SK-N-SH (cell line): ENCODE data around the gene BANF1. TPM values are rescaled to one million over a fixed set of nuclear protein-coding genes. Genes with fewer than 3 reads are reported as not detected.

Source experiments
- CTCF ChIA-PET: fragments of 300-600, 350-600 bp; formaldehyde crosslinking; extraction: SDS; loops from one replicate; lab custom pipeline; 2021; lab: Yijun Ruan, JAX
- POLR2A ChIA-PET: fragments of 350-600 bp; sonication (Branson Sonifier 250); formaldehyde crosslinking; extraction: SDS; loops from one replicate; lab custom pipeline; 2020; ENCODE audit warnings: antibody characterized with exemption, inconsistent platforms; lab: Yijun Ruan, JAX
- DNase-seq: peaks from one replicate; pipeline ENCODE4 v3.0.0; 2012
- H2AFZ ChIP-seq: fragments of 200-600 bp; sonication (generic); 2 replicates; pipeline ENCODE4 v1.8.1; 2016; ENCODE audit warnings: antibody characterized with exemption, mild to moderate bottlenecking, low read depth
- H3F3A ChIP-seq: fragments of 200-600 bp; sonication (generic); replicated peaks from 2 replicates; pipeline ENCODE3; 2016; ENCODE audit warnings: antibody characterized with exemption, mild to moderate bottlenecking; ENCODE audit not compliant: insufficient read depth
- H3K27ac ChIP-seq, 2 experiments: fragments of 200-500 bp in 1 of 2; fragments of 200-600 bp in 1 of 2; sonication (Bioruptor generic) in 1 of 2; sonication (generic), shearing (Covaris generic) in 1 of 2; 2 replicates each; pipeline versions ENCODE4 v1.5.1 to v1.6.1; 2014 to 2016; ENCODE audit warnings: low read depth in 2 of 2, inconsistent platforms in 1 of 2, low read length in 1 of 2, mild to moderate bottlenecking in 1 of 2, mixed read lengths in 1 of 2
- H3K27me3 ChIP-seq: fragments of 200-600 bp; sonication (generic), shearing (Covaris generic); 2 replicates; pipeline ENCODE4 v1.6.1; 2016; ENCODE audit warnings: mixed run types; ENCODE audit not compliant: insufficient read depth
- H3K36me3 ChIP-seq, 2 experiments: fragments of 200-500 bp in 1 of 2; fragments of 200-600 bp in 1 of 2; sonication (Bioruptor generic) in 1 of 2; sonication (generic) in 1 of 2; replicated peaks in 1 of 2; 2 replicates each; pipeline versions ENCODE3 to v1.5.1; 2014 to 2016; ENCODE audit warnings: low read length in 1 of 2, mild to moderate bottlenecking in 1 of 2; ENCODE audit not compliant: insufficient read depth in 2 of 2, control insufficient read depth in 1 of 2
- H3K4me1 ChIP-seq, 2 experiments: fragments of 200-500 bp in 1 of 2; fragments of 200-600 bp in 1 of 2; sonication (Bioruptor generic) in 1 of 2; sonication (generic), shearing (Covaris generic) in 1 of 2; 2 replicates each; pipeline versions ENCODE4 v1.5.1 to v1.6.1; 2014 to 2016; ENCODE audit warnings: low read depth in 1 of 2, low read length in 1 of 2, mixed run types in 1 of 2; ENCODE audit not compliant: insufficient read depth in 2 of 2, control insufficient read depth in 1 of 2
- H3K4me2 ChIP-seq: fragments of 200-600 bp; sonication (generic), shearing (Covaris generic); 2 replicates; pipeline ENCODE4 v1.6.1; 2017; ENCODE audit warnings: mixed run types
- H3K4me3 ChIP-seq, 2 experiments: fragments of 200-500 bp in 1 of 2; fragments of 200-600 bp in 1 of 2; sonication (Bioruptor generic) in 1 of 2; sonication (generic), shearing (Covaris generic) in 1 of 2; 2 replicates each; pipeline versions ENCODE4 v1.5.1 to v1.8.1; 2014 to 2016; ENCODE audit warnings: low read depth in 2 of 2, inconsistent platforms in 1 of 2, low read length in 1 of 2, mild to moderate bottlenecking in 1 of 2, mixed read lengths in 1 of 2, moderate library complexity in 1 of 2
- H3K79me2 ChIP-seq: fragments of 200-600 bp; sonication (generic); 2 replicates; pipeline ENCODE4 v1.8.1; 2017; ENCODE audit warnings: mild to moderate bottlenecking; ENCODE audit not compliant: insufficient read depth
- H3K9ac ChIP-seq: fragments of 200-600 bp; sonication (generic); 2 replicates; pipeline ENCODE4 v1.6.1; 2017; ENCODE audit warnings: mixed run types
- H3K9me2 ChIP-seq: fragments of 200-600 bp; sonication (generic); 2 replicates; pipeline ENCODE4 v1.6.1; 2017; ENCODE audit warnings: mixed run types
- H3K9me3 ChIP-seq: fragments of 200-600 bp; sonication (generic); 2 replicates; pipeline ENCODE4 v1.6.1; 2017; ENCODE audit warnings: mixed run types, mild to moderate bottlenecking, moderate library complexity
- H4K20me1 ChIP-seq: fragments of 200-600 bp; sonication (generic); 2 replicates; pipeline ENCODE4 v1.6.1; 2017; ENCODE audit warnings: mild to moderate bottlenecking, mixed run types; ENCODE audit not compliant: insufficient read depth
- CHD2 ChIP-seq: fragments of 150-350 bp; IDR thresholded peaks from 2 replicates; pipeline ENCODE4 v1.6.1; 2018; ENCODE audit warnings: low read length; ENCODE audit not compliant: partially characterized antibody
- CTCF ChIP-seq: fragments of 200-600 bp; sonication (generic); IDR thresholded peaks from 2 replicates; pipeline ENCODE4 v1.6.1; 2017; ENCODE audit warnings: antibody characterized with exemption, mild to moderate bottlenecking, moderate library complexity
- ELF1 ChIP-seq: IDR thresholded peaks from 2 replicates; pipeline ENCODE4 v1.4.0; 2012
- EZH2phosphoT487 ChIP-seq: fragments of 200-600 bp; sonication (generic); IDR thresholded peaks from 2 replicates; pipeline ENCODE4 v1.6.1; 2017; ENCODE audit warnings: low read depth, mixed run types, mild to moderate bottlenecking, antibody characterized with exemption, moderate library complexity, borderline replicate concordance
- FOSL2 ChIP-seq: IDR thresholded peaks from 2 replicates; pipeline ENCODE4 v1.4.0; 2012; ENCODE audit warnings: low read depth, mild to moderate bottlenecking, moderate library complexity, borderline replicate concordance
- GABPA ChIP-seq: IDR thresholded peaks from 2 replicates; pipeline ENCODE4 v1.4.0; 2012; ENCODE audit warnings: low read depth, mild to moderate bottlenecking
- GATA2 ChIP-seq: sonication (generic); formaldehyde crosslinking; IDR thresholded peaks from 2 replicates; pipeline ENCODE4 v1.5.0; 2020; ENCODE audit warnings: mild to moderate bottlenecking, missing genetic modification reagents
- JUND ChIP-seq: IDR thresholded peaks from 2 replicates; pipeline ENCODE4 v1.4.0; 2012
- NRF1 ChIP-seq: IDR thresholded peaks from 2 replicates; pipeline ENCODE4 v1.6.1; 2012; ENCODE audit warnings: low read depth, mild to moderate bottlenecking, low read length
- PBX3 ChIP-seq: IDR thresholded peaks from 2 replicates; pipeline ENCODE4; 2012
- POLR2AphosphoS5 ChIP-seq: IDR thresholded peaks from 2 replicates; pipeline ENCODE4 v1.6.1; 2012; ENCODE audit warnings: low read depth, low read length
- RAD21 ChIP-seq: IDR thresholded peaks from 2 replicates; pipeline ENCODE4 v1.6.1; 2012; ENCODE audit warnings: mild to moderate bottlenecking, low read length
- RCOR1 ChIP-seq: fragments of 150-350 bp; IDR thresholded peaks from 2 replicates; pipeline ENCODE4 v1.6.1; 2017; ENCODE audit warnings: antibody characterized with exemption, low read length
- RXRA ChIP-seq: IDR thresholded peaks from 2 replicates; pipeline ENCODE4 v1.4.0; 2012; ENCODE audit warnings: low read depth, mild to moderate bottlenecking, borderline replicate concordance
- SMC3 ChIP-seq: IDR thresholded peaks from 2 replicates; pipeline ENCODE4 v1.6.1; 2012; ENCODE audit warnings: low read depth, low read length, improper control_type of control experiment
- TAF1 ChIP-seq: IDR thresholded peaks from 2 replicates; pipeline ENCODE4 v1.6.1; 2012; ENCODE audit warnings: low read depth, mild to moderate bottlenecking, low read length, moderate library complexity, borderline replicate concordance
- TCF12 ChIP-seq: IDR thresholded peaks from 2 replicates; pipeline ENCODE4 v1.4.0; 2012
- YY1 ChIP-seq: IDR thresholded peaks from 2 replicates; pipeline ENCODE4 v1.4.0; 2012; ENCODE audit warnings: low read depth, mild to moderate bottlenecking
- WGBS: methylation state at CpG from one replicate; pipeline ENCODE4 v1.1.6; 2017; ENCODE audit warnings: low lambda C conversion rate; 5-methylcytosine and 5-hydroxymethylcytosine counted together
- polyA plus RNA-seq, 3 experiments: library from polyadenylated mRNA; depleted of rRNA; stranded (reverse); fragments of >200 nt; gene quantifications; 2 replicates each; pipeline ENCODE4 v1.2.3, GENCODE V29; 2012
- TF ChIP-seq, protein P1 (sequence below): IDR thresholded peaks from 2 replicates; pipeline ENCODE4 v1.4.0; 2012; ENCODE audit warnings: low read depth, borderline replicate concordance

BANF1 gene
- polyA plus RNA-seq, 1 of the 3 experiments (the other 2 are of a cell fraction), result 382 TPM

DNA sequence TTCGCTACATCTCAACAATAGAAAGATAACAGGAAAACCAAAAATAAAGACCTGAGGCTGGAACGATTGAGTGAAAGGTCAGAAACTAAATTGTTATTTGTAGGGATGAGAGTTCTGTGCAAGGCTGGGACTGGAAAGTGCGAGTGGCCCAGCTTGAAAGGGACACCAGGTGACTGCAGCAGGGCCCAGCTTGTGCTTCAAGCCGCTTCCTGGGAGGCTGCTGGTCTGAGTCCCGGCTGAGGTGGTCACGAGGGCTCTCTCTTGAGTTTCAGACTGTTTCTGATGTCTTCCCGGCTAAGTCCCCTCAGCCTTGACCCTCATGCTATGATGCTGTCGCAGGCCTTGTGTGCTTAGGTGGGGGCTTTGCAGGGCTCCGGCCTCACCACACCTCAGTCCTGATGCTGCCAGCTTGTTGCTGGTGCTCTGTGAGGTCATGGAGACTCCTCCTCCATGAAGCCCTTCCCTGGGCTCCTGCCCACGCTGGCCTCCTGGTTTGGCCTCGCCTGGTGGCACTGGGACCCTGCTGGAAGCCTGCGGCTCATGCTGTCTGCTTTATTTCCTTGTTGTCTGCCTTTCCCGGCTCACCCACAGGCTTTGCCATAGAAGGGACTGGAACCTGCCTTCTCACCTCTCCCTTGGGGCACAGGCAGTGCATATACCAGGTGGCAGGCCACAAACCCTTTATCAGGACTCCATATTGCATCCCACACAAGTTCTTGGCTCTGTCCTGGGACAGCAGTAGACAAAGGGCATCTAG lies 4.0 kb downstream of the BANF1 start:
- Histone ChIP-seq H3K4me1 (peaks cover 1 to 6% of the 10 kb centered on the region in 2 experiments; a peak in 2 of 4 replicates), H4K20me1 (no peaks in the 10 kb centered on the region), H3K4me3 (no peak overlapping the region), H2AFZ (no peak overlapping the region), H3K79me2 (peaks cover 35% of the 10 kb centered on the region), H3K9me3 (no peaks in the 10 kb centered on the region), H3K36me3 (peaks cover 18% of the 10 kb centered on the region in 2 experiments), H3K4me2 (no peak overlapping the region), H3K27ac (no peak overlapping the region), H3K9me2 (no peaks in the 10 kb centered on the region), H3F3A (peaks cover 47% of the 10 kb centered on the region), H3K27me3 (no peaks in the 10 kb centered on the region), H3K9ac (no peak overlapping the region)
- CTCF ChIA-PET, result interaction anchor here (1.9 kb wide), 1 partner anchor 16 kb away, joined by 8 read pairs; no protein-coding TSS in a partner anchor
- no peak for DNase-seq
- POLR2A ChIA-PET, result no interaction called here
- TF ChIP-seq, protein P1, sequence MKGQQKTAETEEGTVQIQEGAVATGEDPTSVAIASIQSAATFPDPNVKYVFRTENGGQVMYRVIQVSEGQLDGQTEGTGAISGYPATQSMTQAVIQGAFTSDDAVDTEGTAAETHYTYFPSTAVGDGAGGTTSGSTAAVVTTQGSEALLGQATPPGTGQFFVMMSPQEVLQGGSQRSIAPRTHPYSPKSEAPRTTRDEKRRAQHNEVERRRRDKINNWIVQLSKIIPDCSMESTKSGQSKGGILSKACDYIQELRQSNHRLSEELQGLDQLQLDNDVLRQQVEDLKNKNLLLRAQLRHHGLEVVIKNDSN, result no peak
- TF ChIP-seq ELF1 (no peak), NRF1 (no peak), POLR2AphosphoS5 (no peak; the same call in none of the 2 replicates), PBX3 (no peak), RCOR1 (no peak), EZH2phosphoT487 (no peak), GABPA (no peak), FOSL2 (no peak), TCF12 (no peak), CHD2 (no peak)
- 91% methylated on average over 10 of the region's 13 CpGs for WGBS

DNA sequence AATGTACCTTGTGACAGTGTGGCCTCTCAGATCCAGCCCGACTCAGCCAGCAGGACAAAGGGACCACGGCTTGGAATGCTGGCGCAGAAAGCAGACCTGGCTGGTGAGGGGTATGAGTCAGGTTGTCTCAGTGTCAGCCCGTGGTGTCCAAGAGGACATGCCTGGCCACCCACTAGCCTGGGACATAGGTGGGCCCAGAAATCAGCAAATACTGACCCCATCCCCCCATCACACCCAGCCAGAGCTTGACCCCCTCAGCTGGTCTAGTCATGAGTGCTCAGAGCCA lies 4.5 kb downstream of the BANF1 start:
- no peaks in the 10 kb centered on the region for H3K27me3 ChIP-seq
- ChIA-PET POLR2A (interaction anchor here (1.0 kb wide), 1 partner anchor 28 kb away, joined by 3 read pairs; no protein-coding TSS in a partner anchor), CTCF (interaction anchor here (1.9 kb wide), 1 partner anchor 16 kb away, joined by 8 read pairs; no protein-coding TSS in a partner anchor)
- H3K79me2 ChIP-seq, result peaks cover 30% of the 10 kb centered on the region
- no peaks in the 10 kb centered on the region for H4K20me1 ChIP-seq
- H3K4me3 ChIP-seq, result no peak overlapping the region
- 62% methylated on average over 3 of the region's 4 CpGs for WGBS
- no peaks in the 10 kb centered on the region for H3K9me2 ChIP-seq
- H3K9ac ChIP-seq, result no peak overlapping the region
- peaks cover 42% of the 10 kb centered on the region for H3F3A ChIP-seq
- no peak overlapping the region for H3K4me2 ChIP-seq
- no peak overlapping the region for H2AFZ ChIP-seq
- H3K9me3 ChIP-seq, result no peaks in the 10 kb centered on the region
- peaks cover 18% of the 10 kb centered on the region in 2 experiments for H3K36me3 ChIP-seq
- peaks cover 6 to 10% of the 10 kb centered on the region in 2 experiments; a peak in 2 of 4 replicates for H3K4me1 ChIP-seq
- TF ChIP-seq NRF1 (no peak), TAF1 (no peak), GATA2 (CRISPR knock-in tag) (no peak), RXRA (no peak), YY1 (no peak), CHD2 (no peak), JUND (no peak), RAD21 (no peak), TCF12 (no peak), SMC3 (no peak), RCOR1 (no peak), CTCF (no peak), GABPA (no peak)
- no peak overlapping the region for H3K27ac ChIP-seq
- peak; percentile 17 for DNase-seq
